Neutrophil (primary cell): ENCODE data around the gene HEXIM1.
A peak's percentile ranks its signal among the peaks of the same experiment; 100 is the strongest.

ENCODE experiments used
- H3K27ac ChIP-seq: fragments of 200-600 bp; sonication (generic); 2 replicates; pipeline ENCODE4 v1.5.1; 2016; ENCODE audit warnings: mild to moderate bottlenecking, moderate library complexity
- H3K27me3 ChIP-seq: fragments of 200-600 bp; sonication (generic); 2 replicates; pipeline ENCODE4 v1.6.0; 2016; ENCODE audit warnings: mild to moderate bottlenecking
- H3K36me3 ChIP-seq: fragments of 200-600 bp; sonication (generic); 2 replicates; pipeline ENCODE4 v1.5.1; 2017
- H3K4me1 ChIP-seq, 2 experiments: fragments of 200-600 bp in 1 of 2; sonication (generic) in 1 of 2; 1 replicate in 1 of 2; 2 replicates in 1 of 2; pipeline versions ENCODE4 v1.5.1 to v1.6.1; 2013 to 2016; ENCODE audit warnings: low read depth in 1 of 2, low read length in 1 of 2, mild to moderate bottlenecking in 1 of 2, moderate library complexity in 1 of 2; ENCODE audit not compliant: control insufficient read depth in 1 of 2, insufficient read depth in 1 of 2
- H3K4me3 ChIP-seq, 2 experiments: fragments of 200-600 bp in 1 of 2; sonication (generic) in 1 of 2; 1 replicate in 1 of 2; 2 replicates in 1 of 2; pipeline ENCODE4 v1.5.1; 2013 to 2016; ENCODE audit warnings: low read depth in 1 of 2, low read length in 1 of 2, mild to moderate bottlenecking in 1 of 2, moderate library complexity in 1 of 2
- H3K9me3 ChIP-seq: fragments of 200-600 bp; sonication (generic); 2 replicates; pipeline ENCODE4 v1.5.1; 2016
- TF ChIP-seq, protein P1 (sequence below): fragments of 200-600 bp; sonication (generic); IDR thresholded peaks from 2 replicates; pipeline ENCODE4 v1.5.1; 2016; ENCODE audit warnings: antibody characterized with exemption

Gene HEXIM1

GRCh38 chr17:45148183-45149036, at the start of gene HEXIM1:
TSS of gene HEXIM1 (plus strand) at chr17:45148475. CDS start at chr17:45149191, 716 bp downstream.
- H3K27ac ChIP-seq = peak within 1 kb of the TSS; percentile 96
- no peaks in the 10 kb centered on the region for H3K9me3 ChIP-seq
- TF ChIP-seq, protein P1, sequence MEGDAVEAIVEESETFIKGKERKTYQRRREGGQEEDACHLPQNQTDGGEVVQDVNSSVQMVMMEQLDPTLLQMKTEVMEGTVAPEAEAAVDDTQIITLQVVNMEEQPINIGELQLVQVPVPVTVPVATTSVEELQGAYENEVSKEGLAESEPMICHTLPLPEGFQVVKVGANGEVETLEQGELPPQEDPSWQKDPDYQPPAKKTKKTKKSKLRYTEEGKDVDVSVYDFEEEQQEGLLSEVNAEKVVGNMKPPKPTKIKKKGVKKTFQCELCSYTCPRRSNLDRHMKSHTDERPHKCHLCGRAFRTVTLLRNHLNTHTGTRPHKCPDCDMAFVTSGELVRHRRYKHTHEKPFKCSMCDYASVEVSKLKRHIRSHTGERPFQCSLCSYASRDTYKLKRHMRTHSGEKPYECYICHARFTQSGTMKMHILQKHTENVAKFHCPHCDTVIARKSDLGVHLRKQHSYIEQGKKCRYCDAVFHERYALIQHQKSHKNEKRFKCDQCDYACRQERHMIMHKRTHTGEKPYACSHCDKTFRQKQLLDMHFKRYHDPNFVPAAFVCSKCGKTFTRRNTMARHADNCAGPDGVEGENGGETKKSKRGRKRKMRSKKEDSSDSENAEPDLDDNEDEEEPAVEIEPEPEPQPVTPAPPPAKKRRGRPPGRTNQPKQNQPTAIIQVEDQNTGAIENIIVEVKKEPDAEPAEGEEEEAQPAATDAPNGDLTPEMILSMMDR = no peak
- H3K4me3 ChIP-seq = peak within 1 kb of the TSS; percentile 78 to 91
- H3K4me1 ChIP-seq = peaks cover 61 to 68% of the 10 kb centered on the region in 2 experiments
- H3K27me3 ChIP-seq = peaks cover 12% of the 10 kb centered on the region
- peaks cover 7% of the 10 kb centered on the region for H3K36me3 ChIP-seq

DNA sequence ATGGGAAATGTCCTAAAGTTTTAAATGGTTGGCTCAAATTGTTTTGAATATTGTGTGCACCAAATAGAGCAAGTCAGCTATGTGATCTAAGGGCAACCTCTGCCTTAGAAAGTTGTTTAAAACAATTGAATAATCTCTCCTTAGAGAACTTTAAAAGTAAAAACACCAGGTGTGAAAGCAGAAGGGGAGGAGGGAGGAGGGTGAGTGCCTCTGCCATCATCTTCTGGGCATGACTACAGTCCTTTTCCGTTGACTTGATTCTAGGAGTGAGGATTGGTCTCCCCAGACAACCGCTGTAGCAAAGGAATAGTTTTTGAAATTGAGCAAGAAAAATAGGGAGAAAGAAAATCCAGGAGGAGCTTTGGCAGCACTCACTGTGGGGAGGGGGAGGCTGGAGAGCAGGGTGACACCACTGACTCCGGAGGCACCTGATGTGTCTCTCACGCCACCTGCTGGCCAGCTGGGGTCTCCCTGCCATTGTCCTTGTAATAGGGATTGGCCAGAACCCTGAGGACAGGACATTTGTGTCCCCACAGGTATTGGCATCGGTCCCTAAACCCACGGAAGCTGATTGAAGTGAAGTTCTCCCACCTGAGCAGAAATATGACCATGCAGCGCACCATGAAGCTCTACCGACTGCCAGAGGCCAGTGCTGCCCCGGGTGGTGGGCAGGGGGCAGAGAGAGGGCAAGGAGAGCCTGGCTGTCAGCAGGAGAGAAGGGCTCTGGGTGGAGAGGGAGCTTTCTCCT, 49.2 kb upstream of the HEXIM1 start:
- no peaks in the 10 kb centered on the region for H3K9me3 ChIP-seq
- peaks cover 97% of the 10 kb centered on the region for H3K36me3 ChIP-seq
- H3K27ac ChIP-seq = no peak overlapping the region
- no peaks in the 10 kb centered on the region for H3K4me1 ChIP-seq
- TF ChIP-seq, protein P1 = peak; percentile 75
- H3K27me3 ChIP-seq = no peaks in the 10 kb centered on the region
- H3K4me3 ChIP-seq = no peak overlapping the region

GRCh38 chr17:45101546-45101882, 46.8 kb upstream of the HEXIM1 start:
- Histone ChIP-seq H3K27me3 (no peaks in the 10 kb centered on the region), H3K4me3 (no peak overlapping the region), H3K4me1 (no peaks in the 10 kb centered on the region), H3K36me3 (peaks cover 97% of the 10 kb centered on the region), H3K27ac (no peak overlapping the region), H3K9me3 (no peaks in the 10 kb centered on the region)
- TF ChIP-seq, protein P1 = no peak

- H3K27ac ChIP-seq = no peak overlapping the region
These were observed 46.1 kb upstream of the HEXIM1 start for GRCh38 chr17:45101883-45102811.

More at GRCh38 chr17:45101883-45102811, 46.1 kb upstream of the HEXIM1 start:
- TF ChIP-seq, protein P1 = no peak
- Histone ChIP-seq H3K27me3 (no peaks in the 10 kb centered on the region), H3K4me3 (no peak overlapping the region), H3K36me3 (peaks cover 97% of the 10 kb centered on the region), H3K9me3 (no peaks in the 10 kb centered on the region), H3K4me1 (no peaks in the 10 kb centered on the region)
